Measurements from ENCODE around the gene MGMT. TPM values are rescaled to one million over a fixed set of nuclear protein-coding genes. Genes with fewer than 3 reads are reported as not detected.

MGMT gene
- polyA plus RNA-seq, 1 of the 3 experiments (the other 2 are of a cell fraction), result 10.8 TPM

- H3K27me3 ChIP-seq (ENCODE audit: insufficient read depth), result no peaks in the 10 kb centered on the region
- no peak overlapping the region for H3K4me3 ChIP-seq (ENCODE audit: low read depth in 2 of 2, low read length in 1 of 2)
- no peaks in the 10 kb centered on the region for H3K79me2 ChIP-seq (ENCODE audit: insufficient read depth)
- no peak overlapping the region for H3K9ac ChIP-seq
- no peak overlapping the region for H3K4me2 ChIP-seq
- no peak overlapping the region for H3K27ac ChIP-seq (ENCODE audit: low read depth in 2 of 2, low read length in 1 of 2)
- CTCF ChIA-PET, result interaction anchor here (1.4 kb wide), 1 partner anchor 28 kb away, joined by 3 read pairs; no protein-coding TSS in a partner anchor
- H3K9me3 ChIP-seq, result no peaks in the 10 kb centered on the region
- no peak overlapping the region for H2AFZ ChIP-seq (ENCODE audit: low read depth)
- DNase-seq, result no peak
- no peaks in the 10 kb centered on the region for H3K9me2 ChIP-seq
- 66% methylated on average over 19 of the region's 22 CpGs for WGBS (ENCODE audit: low lambda C conversion rate)
- H4K20me1 ChIP-seq (ENCODE audit: insufficient read depth), result no peaks in the 10 kb centered on the region
- TF ChIP-seq MAX (IDR thresholded peaks at IDR 0.05; ENCODE audit: low read depth) (no peak), MXI1 (IDR thresholded peaks at IDR 0.05; ENCODE audit: low read depth, low read length) (no peak), IRF3 (IDR thresholded peaks at IDR 0.05; ENCODE audit: low read depth, low read length) (no peak), ELF1 (IDR thresholded peaks at IDR 0.05) (no peak), TAF1 (IDR thresholded peaks at IDR 0.05; ENCODE audit: borderline replicate concordance, low read depth, low read length) (no peak)
- peaks cover 0 to 3% of the 10 kb centered on the region in 2 experiments; a peak in 1 of 4 replicates for H3K4me1 ChIP-seq (ENCODE audit: control insufficient read depth in 1 of 2, insufficient read depth in 2 of 2, low read depth in 1 of 2, low read length in 1 of 2)
- no peaks in the 10 kb centered on the region for H3K36me3 ChIP-seq (replicated peaks in 1 of 2; ENCODE audit: control insufficient read depth in 1 of 2, insufficient read depth in 2 of 2, low read length in 1 of 2)
- no peaks in the 10 kb centered on the region for H3F3A ChIP-seq (replicated peaks; ENCODE audit: insufficient read depth)
- POLR2A ChIA-PET, result no interaction called here
Measured at GRCh38 chr10:129472696-129473555, 5.9 kb downstream of the MGMT start.

GRCh38 chr10:129474642-129475041, 7.6 kb downstream of the MGMT start:
- H3K4me3 ChIP-seq (ENCODE audit: low read depth in 2 of 2, low read length in 1 of 2), result no peak overlapping the region
- H3K9ac ChIP-seq, result no peak overlapping the region
- H3K9me3 ChIP-seq, result no peaks in the 10 kb centered on the region
- H3K27me3 ChIP-seq (ENCODE audit: insufficient read depth), result no peaks in the 10 kb centered on the region
- 76% methylated on average over 11 of the region's 11 CpGs for WGBS (ENCODE audit: low lambda C conversion rate)
- no peak overlapping the region for H2AFZ ChIP-seq (ENCODE audit: low read depth)
- no peaks in the 10 kb centered on the region for H3K9me2 ChIP-seq
- no peak for DNase-seq
- H3F3A ChIP-seq (replicated peaks; ENCODE audit: insufficient read depth), result no peaks in the 10 kb centered on the region
- no peaks in the 10 kb centered on the region for H3K79me2 ChIP-seq (ENCODE audit: insufficient read depth)
- POLR2A ChIA-PET, result no interaction called here
- no peak overlapping the region for H3K27ac ChIP-seq (ENCODE audit: low read depth in 2 of 2, low read length in 1 of 2)
- H3K4me1 ChIP-seq (ENCODE audit: control insufficient read depth in 1 of 2, insufficient read depth in 2 of 2, low read depth in 1 of 2, low read length in 1 of 2), result no peaks in the 10 kb centered on the region; a peak in 1 of 4 replicates
- no peak overlapping the region for H3K4me2 ChIP-seq
- CTCF ChIA-PET, result interaction anchor here (1.4 kb wide), 1 partner anchor 29 kb away, joined by 3 read pairs; no protein-coding TSS in a partner anchor
- H3K36me3 ChIP-seq (replicated peaks in 1 of 2; ENCODE audit: control insufficient read depth in 1 of 2, insufficient read depth in 2 of 2, low read length in 1 of 2), result no peaks in the 10 kb centered on the region
- H4K20me1 ChIP-seq (ENCODE audit: insufficient read depth), result no peaks in the 10 kb centered on the region
- no peak for TF ChIP-seq MXI1 (IDR thresholded peaks at IDR 0.05; ENCODE audit: low read depth, low read length)
- TF ChIP-seq GABPA (IDR thresholded peaks at IDR 0.05; ENCODE audit: low read depth), result no peak
- TF ChIP-seq ZBTB33 (IDR thresholded peaks at IDR 0.05; ENCODE audit: borderline replicate concordance, low read depth), result no peak
- TF ChIP-seq FOXJ3 (CRISPR knock-in tag; IDR thresholded peaks at IDR 0.05), result no peak
- no peak for TF ChIP-seq NFIC (IDR thresholded peaks at IDR 0.05; ENCODE audit: borderline replicate concordance)
- TF ChIP-seq CTCF (IDR thresholded peaks at IDR 0.05), result no peak
- TF ChIP-seq CHD2 (IDR thresholded peaks at IDR 0.05; ENCODE audit: low read length, partially characterized antibody), result no peak
- TF ChIP-seq POLR2AphosphoS5 (IDR thresholded peaks at IDR 0.05; ENCODE audit: low read depth, low read length), result no peak
- TF ChIP-seq REST (IDR thresholded peaks at IDR 0.05; ENCODE audit: low read depth, low read length), result no peak
- no peak for TF ChIP-seq SIN3A (IDR thresholded peaks at IDR 0.05; ENCODE audit: borderline replicate concordance, low read depth, low read length)
- no peak for TF ChIP-seq PBX3 (IDR thresholded peaks at IDR 0.05)
- no peak for TF ChIP-seq FOSL2 (IDR thresholded peaks at IDR 0.05; ENCODE audit: borderline replicate concordance, low read depth)

Data from SK-N-SH (cell line).